ENCODE data around the gene DMAC2L. TPM values are rescaled to one million over a fixed set of nuclear protein-coding genes. Genes with fewer than 3 reads are reported as not detected.

DMAC2L gene
- total and polyA plus RNA-seq, 11 donors, result 12.6 to 29.9 (median 22.8) TPM

DNA sequence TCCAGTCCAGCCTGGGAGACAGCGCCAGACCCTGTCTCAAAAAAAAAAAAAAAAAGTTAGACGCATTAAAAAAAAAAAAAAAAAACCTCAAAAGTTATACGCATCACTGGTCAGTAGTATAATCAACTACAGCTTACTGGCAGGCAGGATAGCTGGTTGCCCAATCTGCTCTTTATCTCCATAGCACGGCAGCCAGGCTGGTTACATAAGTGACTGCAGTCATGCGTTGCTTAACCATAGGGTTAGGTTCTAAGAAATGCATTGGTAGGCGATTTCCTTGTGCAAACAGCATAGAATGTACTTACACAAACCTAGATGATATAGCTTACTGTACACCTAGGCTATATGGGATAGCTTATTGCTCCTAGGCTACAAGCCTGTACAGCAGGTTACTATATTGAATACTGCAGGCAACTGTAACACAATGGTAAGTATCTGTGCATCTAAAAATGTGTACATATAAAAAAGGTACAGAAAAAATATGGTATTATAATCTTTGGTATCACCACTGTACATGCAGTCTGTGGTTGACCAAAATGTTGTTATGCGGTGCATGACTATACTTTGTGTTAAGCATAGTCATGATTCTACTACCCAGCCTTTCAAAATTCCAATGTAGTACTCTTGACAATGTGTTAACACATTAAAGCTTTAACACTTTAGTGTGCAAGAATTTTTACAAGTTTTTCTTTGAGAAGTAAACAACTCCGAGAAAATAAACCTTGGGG lies 8.2 kb upstream of the DMAC2L start:
- H3K36me3 ChIP-seq, result peaks cover 0 to 18% (median 0%) of the 10 kb centered on the region in 9 donors
- H3K4me1 ChIP-seq, result no peaks in the 10 kb centered on the region
- DNase-seq (peak in 1 of 5 donors; percentile 25), ATAC-seq (peak; percentile 71 to 82 (median 75))
- WGBS, 4 donors, result 83 to 91% (median 87%) methylated on average over 8 of the region's 8 CpGs
- intact Hi-C loops (cut with DNase I), result no loop called here
- H3K27me3 ChIP-seq, result no peaks in the 10 kb centered on the region
- TF ChIP-seq, protein P1, sequence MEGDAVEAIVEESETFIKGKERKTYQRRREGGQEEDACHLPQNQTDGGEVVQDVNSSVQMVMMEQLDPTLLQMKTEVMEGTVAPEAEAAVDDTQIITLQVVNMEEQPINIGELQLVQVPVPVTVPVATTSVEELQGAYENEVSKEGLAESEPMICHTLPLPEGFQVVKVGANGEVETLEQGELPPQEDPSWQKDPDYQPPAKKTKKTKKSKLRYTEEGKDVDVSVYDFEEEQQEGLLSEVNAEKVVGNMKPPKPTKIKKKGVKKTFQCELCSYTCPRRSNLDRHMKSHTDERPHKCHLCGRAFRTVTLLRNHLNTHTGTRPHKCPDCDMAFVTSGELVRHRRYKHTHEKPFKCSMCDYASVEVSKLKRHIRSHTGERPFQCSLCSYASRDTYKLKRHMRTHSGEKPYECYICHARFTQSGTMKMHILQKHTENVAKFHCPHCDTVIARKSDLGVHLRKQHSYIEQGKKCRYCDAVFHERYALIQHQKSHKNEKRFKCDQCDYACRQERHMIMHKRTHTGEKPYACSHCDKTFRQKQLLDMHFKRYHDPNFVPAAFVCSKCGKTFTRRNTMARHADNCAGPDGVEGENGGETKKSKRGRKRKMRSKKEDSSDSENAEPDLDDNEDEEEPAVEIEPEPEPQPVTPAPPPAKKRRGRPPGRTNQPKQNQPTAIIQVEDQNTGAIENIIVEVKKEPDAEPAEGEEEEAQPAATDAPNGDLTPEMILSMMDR (IDR thresholded peaks at IDR 0.05), result no peak
- TF ChIP-seq POLR2A (IDR thresholded peaks at IDR 0.05), result no peak
- H3K9me3 ChIP-seq, result no peaks in the 10 kb centered on the region
- H3K27ac ChIP-seq, result no peak overlapping the region
- H3K4me3 ChIP-seq, result no peak overlapping the region

DNA sequence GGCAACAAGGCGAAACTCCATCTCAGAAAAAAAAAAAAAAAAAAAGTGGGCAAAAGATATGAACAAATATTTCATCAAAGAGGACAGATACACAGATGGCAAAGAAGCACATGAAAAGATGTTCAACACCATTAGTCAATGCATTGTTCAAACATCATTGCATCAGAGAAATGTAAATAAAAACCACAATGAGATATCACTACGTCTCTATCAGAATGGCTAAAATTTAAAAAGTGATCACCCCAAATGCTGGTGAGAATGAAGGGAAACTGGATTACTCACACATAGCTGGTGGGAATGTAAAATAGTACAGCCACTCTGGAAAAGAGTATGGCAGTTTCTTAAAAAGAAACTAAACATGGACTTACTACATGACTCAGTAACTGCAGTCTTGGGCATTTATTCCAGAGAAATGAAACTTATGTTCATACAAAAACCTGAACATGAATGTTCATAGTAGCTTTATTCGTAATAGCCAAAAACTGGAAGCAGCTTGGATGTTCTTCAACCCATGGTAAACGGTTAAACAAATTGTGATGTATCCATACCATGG lies 3.7 kb upstream of the DMAC2L start:
- intact Hi-C loops (cut with DNase I), result no loop called here
- WGBS, 4 donors, result 90 to 94% (median 93%) methylated on average over 4 of the region's 4 CpGs
- Histone ChIP-seq H3K4me3 (no peak overlapping the region), H3K4me1 (peaks cover 0 to 19% (median 15%) of the 10 kb centered on the region in 12 donors), H3K27me3 (no peaks in the 10 kb centered on the region), H3K36me3 (no peaks in the 10 kb centered on the region), H3K9me3 (no peaks in the 10 kb centered on the region), H3K27ac (no peak overlapping the region)
- no peak for DNase-seq
- ATAC-seq, result no peak
- no peak for TF ChIP-seq POLR2A (IDR thresholded peaks at IDR 0.05)
- TF ChIP-seq, protein P1 (IDR thresholded peaks at IDR 0.05), result no peak

DNA sequence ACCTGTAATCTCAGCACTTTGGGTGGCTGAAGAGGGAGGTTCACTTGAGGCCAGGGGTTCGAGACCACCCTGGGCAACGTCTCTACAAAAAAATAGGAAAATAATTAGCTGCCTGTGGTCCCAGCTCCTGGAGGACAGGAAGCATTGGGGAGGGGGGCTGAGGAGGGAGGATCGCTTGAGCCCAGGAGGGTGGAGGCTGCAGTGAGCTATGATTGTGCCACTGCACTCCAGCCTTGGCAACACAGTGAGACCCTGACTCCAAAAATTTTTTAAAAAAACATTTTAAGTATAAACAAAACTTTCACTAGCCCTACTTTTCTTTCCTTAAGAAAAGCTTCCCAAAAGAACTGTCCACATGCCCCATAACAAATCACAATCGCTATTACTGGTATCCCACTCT lies 1.7 kb upstream of the DMAC2L start:
- ATAC-seq (no peak), DNase-seq (no peak)
- 94 to 98% (median 96%) methylated on average over 4 of the region's 4 CpGs for WGBS, 4 donors
- peaks cover 0 to 21% (median 15%) of the 10 kb centered on the region in 12 donors for H3K4me1 ChIP-seq
- intact Hi-C loops (cut with DNase I), result loop anchor here in 3 of 10 donors (5.0 kb wide), 2 partner anchors 78 to 87 kb away; partner anchors contain the start of genes SOS2 (in 3 of the 3) and CDKL1 (in 1 of the 3)
- no peak for TF ChIP-seq POLR2A (IDR thresholded peaks at IDR 0.05)
- TF ChIP-seq, protein P1 (IDR thresholded peaks at IDR 0.05), result no peak
- H3K4me3 ChIP-seq, result no peak overlapping the region
- no peak overlapping the region for H3K27ac ChIP-seq
- no peaks in the 10 kb centered on the region for H3K9me3 ChIP-seq
- no peaks in the 10 kb centered on the region for H3K36me3 ChIP-seq
- H3K27me3 ChIP-seq, result no peaks in the 10 kb centered on the region

DNA sequence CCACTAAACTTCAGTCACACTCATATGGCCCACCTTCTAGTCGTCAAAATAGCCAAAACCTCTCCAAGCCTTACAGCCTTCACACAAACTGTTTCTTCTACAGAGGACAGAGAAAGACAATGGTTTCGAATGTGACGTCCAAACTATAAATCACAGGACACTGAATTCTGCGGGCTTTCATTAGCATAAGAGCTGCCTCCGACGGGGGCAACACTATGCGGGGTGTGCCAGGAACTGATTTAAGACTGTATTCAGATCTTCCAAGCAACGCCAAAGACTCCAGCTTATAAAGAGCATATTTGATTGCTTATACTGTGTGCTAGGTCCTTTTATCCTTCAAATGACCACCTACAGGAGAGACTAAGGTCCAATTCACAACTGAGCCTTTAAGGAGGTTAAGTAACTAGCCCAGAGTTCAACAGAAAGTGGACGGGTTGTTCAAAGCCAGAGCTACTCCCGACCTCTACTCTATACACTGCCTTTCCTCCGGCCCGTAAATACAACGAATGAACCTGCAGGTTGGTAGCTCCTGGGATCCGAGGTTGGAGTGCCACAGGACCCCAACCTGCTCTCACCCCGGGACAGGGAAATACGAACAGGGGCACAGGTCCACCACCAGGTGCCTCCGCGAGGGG lies 670 bp upstream of the DMAC2L start:
- no peaks in the 10 kb centered on the region for H3K36me3 ChIP-seq
- peaks cover 0 to 21% (median 15%) of the 10 kb centered on the region in 12 donors for H3K4me1 ChIP-seq
- intact Hi-C loops (cut with DNase I), result loop anchor here in 3 of 10 donors (5.0 kb wide), 2 partner anchors 79 to 86 kb away; partner anchors contain the start of genes SOS2 (in 3 of the 3) and CDKL1 (in 1 of the 3)
- H3K27ac ChIP-seq, result peak overlapping the region in 11 of 12 donors; percentile 88 to 95 (median 93)
- peak overlapping the region; percentile 64 to 96 (median 84) for H3K4me3 ChIP-seq
- no peak for DNase-seq
- no peak for ATAC-seq
- no peaks in the 10 kb centered on the region for H3K27me3 ChIP-seq
- TF ChIP-seq POLR2A (IDR thresholded peaks at IDR 0.05), result no peak
- TF ChIP-seq, protein P1 (IDR thresholded peaks at IDR 0.05), result peak in 5 of 12 donors; percentile 24 to 48 (median 46)
- WGBS, 4 donors, result 4 to 12% (median 5%) methylated on average over 16 to 18 of the region's 18 CpGs
- H3K9me3 ChIP-seq, result no peaks in the 10 kb centered on the region
